BE2C (cell line): Measurements from ENCODE around the gene SLC6A9.

Source experiments
- DNase-seq: peaks from one replicate; pipeline ENCODE4 v3.0.0-alpha.2; 2020
- H3K27me3 ChIP-seq: fragments of 250-450 bp; sonication (Bioruptor Pico); 2 replicates; pipeline ENCODE4 v1.5.1; 2020; ENCODE audit warnings: mild to moderate bottlenecking
- H3K36me3 ChIP-seq: fragments of 250-450 bp; sonication (Bioruptor Pico); 2 replicates; pipeline ENCODE4 v1.5.1; 2020; ENCODE audit warnings: mild to moderate bottlenecking
- H3K4me1 ChIP-seq: fragments of 250-450 bp; sonication (Bioruptor Pico); 2 replicates; pipeline ENCODE4 v1.5.1; 2020
- H3K4me3 ChIP-seq: 2 replicates; pipeline ENCODE4 v1.5.1; 2011; ENCODE audit warnings: low read depth, low read length
- H3K9me3 ChIP-seq: fragments of 250-450 bp; sonication (Bioruptor Pico); 2 replicates; pipeline ENCODE4 v1.5.1; 2020
- CTCF ChIP-seq: IDR thresholded peaks from 2 replicates; pipeline ENCODE4 v1.5.1; 2012; ENCODE audit warnings: mild to moderate bottlenecking, low read depth, low read length

The SLC6A9 gene

GRCh38 chr1:44062656-44063179, 31.5 kb upstream of the SLC6A9 start:
- H3K36me3 ChIP-seq, result no peaks in the 10 kb centered on the region
- H3K9me3 ChIP-seq, result no peaks in the 10 kb centered on the region
- TF ChIP-seq CTCF, result no peak
- H3K4me3 ChIP-seq, result no peak overlapping the region
- no peaks in the 10 kb centered on the region for H3K4me1 ChIP-seq
- no peaks in the 10 kb centered on the region for H3K27me3 ChIP-seq
- DNase-seq, result no peak

GRCh38 chr1:44061857-44062256, 30.6 kb upstream of the SLC6A9 start:
- Histone ChIP-seq H3K4me3 (no peak overlapping the region), H3K36me3 (no peaks in the 10 kb centered on the region), H3K4me1 (no peaks in the 10 kb centered on the region), H3K27me3 (no peaks in the 10 kb centered on the region), H3K9me3 (no peaks in the 10 kb centered on the region)
- no peak for TF ChIP-seq CTCF
- DNase-seq, result no peak

- no peak for TF ChIP-seq CTCF
- no peaks in the 10 kb centered on the region for H3K4me1 ChIP-seq
- no peak for DNase-seq
- no peaks in the 10 kb centered on the region for H3K27me3 ChIP-seq
- H3K36me3 ChIP-seq, result no peaks in the 10 kb centered on the region
- no peak overlapping the region for H3K4me3 ChIP-seq
- H3K9me3 ChIP-seq, result no peaks in the 10 kb centered on the region
Measured at GRCh38 chr1:44060830-44061267, 29.6 kb upstream of the SLC6A9 start.

GRCh38 chr1:44059664-44060355, 28.5 kb upstream of the SLC6A9 start:
- no peak for DNase-seq
- H3K4me3 ChIP-seq, result no peak overlapping the region
- no peaks in the 10 kb centered on the region for H3K27me3 ChIP-seq
- no peaks in the 10 kb centered on the region for H3K4me1 ChIP-seq
- H3K36me3 ChIP-seq, result no peaks in the 10 kb centered on the region
- TF ChIP-seq CTCF, result no peak
- no peaks in the 10 kb centered on the region for H3K9me3 ChIP-seq

GRCh38 chr1:44059212-44059611, 27.9 kb upstream of the SLC6A9 start:
- TF ChIP-seq CTCF, result no peak

GRCh38 chr1:44057293-44057692, 26.0 kb upstream of the SLC6A9 start:
- no peaks in the 10 kb centered on the region for H3K9me3 ChIP-seq
- TF ChIP-seq CTCF, result no peak
- H3K27me3 ChIP-seq, result no peaks in the 10 kb centered on the region
- no peak overlapping the region for H3K4me3 ChIP-seq
- no peaks in the 10 kb centered on the region for H3K4me1 ChIP-seq
- H3K36me3 ChIP-seq, result no peaks in the 10 kb centered on the region
- no peak for DNase-seq

More at GRCh38 chr1:44059212-44059611, 27.9 kb upstream of the SLC6A9 start:
- Histone ChIP-seq H3K27me3 (no peaks in the 10 kb centered on the region), H3K36me3 (no peaks in the 10 kb centered on the region), H3K4me1 (no peaks in the 10 kb centered on the region), H3K4me3 (no peak overlapping the region), H3K9me3 (no peaks in the 10 kb centered on the region)
- DNase-seq, result no peak
